KMS-11 (cell line): ENCODE data around the gene INHBB.

Source experiments
- H2AFZ ChIP-seq: fragments of 200-600 bp; sonication (generic); 2 replicates; pipeline ENCODE4 v1.6.1; 2016; ENCODE audit warnings: antibody characterized with exemption, mixed run types, low read depth
- H3K27ac ChIP-seq: fragments of 200-600 bp; sonication (generic); 2 replicates; pipeline ENCODE4 v1.6.1; 2016; ENCODE audit warnings: mild to moderate bottlenecking, mixed run types
- H3K27me3 ChIP-seq: fragments of 200-600 bp; sonication (generic); 2 replicates; pipeline ENCODE4 v1.6.1; 2017; ENCODE audit warnings: mild to moderate bottlenecking, low read depth, mixed run types, moderate library complexity; ENCODE audit not compliant: insufficient read depth
- H3K36me3 ChIP-seq: fragments of 200-600 bp; sonication (generic); 2 replicates; pipeline ENCODE4 v1.6.1; 2017; ENCODE audit warnings: mild to moderate bottlenecking, mixed run types; ENCODE audit not compliant: insufficient read depth
- H3K4me1 ChIP-seq: fragments of 200-600 bp; sonication (generic); 2 replicates; pipeline ENCODE4 v1.6.1; 2016; ENCODE audit warnings: mild to moderate bottlenecking, low read depth, mixed run types; ENCODE audit not compliant: poor library complexity, severe bottlenecking
- H3K4me2 ChIP-seq: fragments of 200-600 bp; sonication (generic); 2 replicates; pipeline ENCODE4 v1.7.0; 2016; ENCODE audit warnings: mild to moderate bottlenecking, mixed run types
- H3K4me3 ChIP-seq: fragments of 200-600 bp; sonication (generic); IDR thresholded peaks from 2 replicates; pipeline ENCODE4 v1.6.1; 2017; ENCODE audit warnings: low read depth, low read length, mixed read lengths; ENCODE audit not compliant: insufficient read depth
- H3K79me2 ChIP-seq: fragments of 200-600 bp; sonication (generic); 2 replicates; pipeline ENCODE4 v1.6.1; 2016; ENCODE audit warnings: low read depth, mixed run types; ENCODE audit not compliant: insufficient read depth
- H3K9ac ChIP-seq: fragments of 200-600 bp; sonication (generic); 2 replicates; pipeline ENCODE4 v1.6.1; 2016; ENCODE audit warnings: mild to moderate bottlenecking, mixed run types
- H4K20me1 ChIP-seq: fragments of 200-600 bp; sonication (generic); 2 replicates; pipeline ENCODE4 v1.6.1; 2016; ENCODE audit warnings: mild to moderate bottlenecking, mixed run types; ENCODE audit not compliant: insufficient read depth
- CTCF ChIP-seq: fragments of 200-600 bp; sonication (generic); conservative IDR thresholded peaks from 2 replicates; pipeline ENCODE4 v1.6.1; 2017; ENCODE audit warnings: low read depth, mild to moderate bottlenecking, antibody characterized with exemption, low read length, moderate library complexity, mixed read lengths

The INHBB gene

GRCh38 chr2:120379916-120380893, 34.3 kb downstream of the INHBB start:
- H3K4me3 ChIP-seq = no peak overlapping the region
- H3K4me1 ChIP-seq = no peaks in the 10 kb centered on the region
- no peak overlapping the region for H2AFZ ChIP-seq
- no peaks in the 10 kb centered on the region for H3K79me2 ChIP-seq
- no peak for TF ChIP-seq CTCF
- no peaks in the 10 kb centered on the region for H3K27me3 ChIP-seq
- H3K4me2 ChIP-seq = no peak overlapping the region
- H3K36me3 ChIP-seq = no peaks in the 10 kb centered on the region
- no peaks in the 10 kb centered on the region for H4K20me1 ChIP-seq
- no peak overlapping the region for H3K27ac ChIP-seq
- no peak overlapping the region for H3K9ac ChIP-seq

GRCh38 chr2:120381192-120381591, 35.3 kb downstream of the INHBB start:
- no peaks in the 10 kb centered on the region for H4K20me1 ChIP-seq
- no peaks in the 10 kb centered on the region for H3K27me3 ChIP-seq
- TF ChIP-seq CTCF = no peak
- no peak overlapping the region for H3K9ac ChIP-seq
- H3K79me2 ChIP-seq = no peaks in the 10 kb centered on the region
- H3K36me3 ChIP-seq = no peaks in the 10 kb centered on the region
- no peak overlapping the region for H3K4me2 ChIP-seq
- no peak overlapping the region for H2AFZ ChIP-seq
- no peak overlapping the region for H3K27ac ChIP-seq
- H3K4me1 ChIP-seq = no peaks in the 10 kb centered on the region
- H3K4me3 ChIP-seq = no peak overlapping the region

GRCh38 chr2:120381661-120382060, 35.7 kb downstream of the INHBB start:
- H3K36me3 ChIP-seq = no peaks in the 10 kb centered on the region
- no peak overlapping the region for H3K27ac ChIP-seq
- H3K27me3 ChIP-seq = no peaks in the 10 kb centered on the region
- no peaks in the 10 kb centered on the region for H3K79me2 ChIP-seq
- H3K9ac ChIP-seq = no peak overlapping the region
- no peak overlapping the region for H3K4me2 ChIP-seq
- no peak overlapping the region for H3K4me3 ChIP-seq
- no peak overlapping the region for H2AFZ ChIP-seq
- H4K20me1 ChIP-seq = no peaks in the 10 kb centered on the region
- no peak for TF ChIP-seq CTCF
- no peaks in the 10 kb centered on the region for H3K4me1 ChIP-seq

GRCh38 chr2:120382541-120383144, 36.7 kb downstream of the INHBB start:
- Histone ChIP-seq H3K27me3 (no peaks in the 10 kb centered on the region), H3K4me2 (no peak overlapping the region), H3K79me2 (no peaks in the 10 kb centered on the region), H4K20me1 (no peaks in the 10 kb centered on the region), H3K36me3 (no peaks in the 10 kb centered on the region), H3K4me1 (no peaks in the 10 kb centered on the region), H2AFZ (no peak overlapping the region), H3K4me3 (no peak overlapping the region), H3K27ac (no peak overlapping the region), H3K9ac (no peak overlapping the region)
- TF ChIP-seq CTCF = no peak
